AG20443 (cell line): Measurements from ENCODE around the gene GGA3.
A peak's percentile ranks its signal among the peaks of the same experiment; 100 is the strongest.
"Not testable (repeated sequence)": the region's sequence is repeated elsewhere in the genome, so short reads cannot be mapped to it uniquely, and the experiment has no call there.

Experiments used
- DNase-seq: peaks from one replicate; pipeline ENCODE4 v3.0.0; 2012; ENCODE audit warnings: low spot score, mixed read lengths

The GGA3 gene

DNA sequence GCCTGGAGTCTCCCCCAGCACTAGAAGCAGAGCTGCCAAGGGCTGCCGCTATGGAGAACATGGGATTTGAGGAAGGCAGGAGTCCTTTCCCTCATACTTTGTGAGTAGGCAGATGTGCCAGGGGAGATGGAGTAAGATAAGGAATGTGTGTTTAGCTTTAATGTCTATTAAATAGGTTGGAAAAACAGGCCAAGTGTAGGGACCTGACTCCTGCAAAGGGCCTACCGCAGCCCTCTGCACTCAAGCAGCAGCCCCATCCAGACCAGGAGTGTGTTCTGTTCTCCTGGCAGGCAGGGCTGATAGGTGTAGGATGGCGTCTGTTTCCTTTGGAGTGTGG is 11.4 kb upstream of the GGA3 start:
- no peak for DNase-seq

DNA sequence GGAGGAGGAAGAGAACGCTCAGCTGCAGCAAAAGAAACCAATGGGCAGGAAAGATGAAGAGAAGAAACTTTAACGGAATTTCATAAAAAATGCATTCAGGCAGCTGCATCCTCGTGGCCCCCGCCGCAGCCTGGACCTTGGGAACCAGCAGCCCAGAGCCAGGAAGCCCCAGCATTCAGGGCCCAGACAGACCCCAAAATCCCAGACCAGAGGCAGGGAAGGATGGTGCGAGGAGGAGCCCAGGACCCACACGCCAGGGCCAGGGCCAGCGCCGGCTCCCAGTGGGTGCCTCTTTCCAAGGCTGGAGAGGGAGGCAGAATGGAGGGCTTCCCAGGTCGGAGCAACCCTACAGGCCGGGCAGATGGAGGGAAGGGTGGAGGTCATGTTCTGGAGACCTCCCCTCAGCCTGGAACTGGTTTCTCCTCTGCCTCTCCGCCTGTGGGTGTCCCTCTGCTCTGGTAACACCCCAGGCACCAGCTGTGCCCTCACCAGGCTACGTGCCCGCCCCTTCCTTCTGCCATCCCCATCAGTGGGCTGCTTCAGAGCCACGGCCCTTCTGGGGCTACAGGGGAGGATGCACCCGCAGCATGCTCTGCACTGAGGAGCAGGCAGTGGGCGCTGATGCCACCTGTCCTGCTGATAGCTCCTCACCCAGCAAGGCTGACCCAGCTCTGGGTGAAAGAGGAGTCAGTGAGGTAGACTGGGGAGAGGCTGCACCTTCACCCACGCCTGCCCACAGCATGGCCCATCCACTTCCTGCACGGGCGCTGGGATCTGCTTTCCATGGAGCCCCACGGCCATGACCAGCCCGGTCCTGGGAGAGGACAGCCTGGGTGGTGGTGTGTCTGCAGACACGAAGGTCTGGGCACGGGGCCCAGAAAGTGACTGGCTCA is 10.8 kb upstream of the GGA3 start:
- DNase-seq: peak; percentile 78

DNA sequence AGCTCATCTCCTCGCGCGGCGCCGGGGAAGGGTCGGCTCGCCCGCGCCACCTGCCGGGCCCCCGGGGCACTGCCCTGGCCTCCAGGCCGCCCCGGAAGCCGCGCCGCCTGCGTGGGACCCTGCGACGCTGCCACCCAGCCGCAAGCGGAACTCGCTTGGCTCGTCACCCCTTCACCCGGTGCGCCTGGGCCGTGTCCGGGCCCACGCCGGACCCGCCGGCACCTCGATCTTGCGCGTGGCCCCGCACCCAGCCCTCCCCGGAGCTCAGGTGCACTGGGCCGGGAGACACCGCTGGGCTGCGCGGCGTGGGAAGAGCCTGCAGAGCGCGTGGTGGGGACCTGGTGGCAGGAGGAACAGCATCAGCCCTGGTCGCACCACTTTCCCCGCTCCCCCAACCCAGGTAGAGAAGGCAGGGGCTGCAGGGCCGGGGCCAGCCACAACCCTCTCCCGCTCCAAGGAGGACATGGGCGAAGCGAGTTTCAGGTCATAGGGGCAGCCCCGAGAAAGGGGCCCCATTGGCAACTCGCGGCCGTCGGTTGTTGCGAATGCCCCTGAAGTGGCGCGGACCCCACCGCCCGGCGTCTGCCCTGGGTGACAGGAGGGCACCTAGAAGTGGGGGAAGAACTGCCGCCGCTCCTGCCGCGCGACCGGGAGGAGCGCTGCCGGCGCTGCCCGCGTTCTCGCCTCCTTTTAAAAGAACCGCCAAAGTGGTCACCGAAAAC is 10.0 kb upstream of the GGA3 start:
- peak; percentile 96 for DNase-seq

DNA sequence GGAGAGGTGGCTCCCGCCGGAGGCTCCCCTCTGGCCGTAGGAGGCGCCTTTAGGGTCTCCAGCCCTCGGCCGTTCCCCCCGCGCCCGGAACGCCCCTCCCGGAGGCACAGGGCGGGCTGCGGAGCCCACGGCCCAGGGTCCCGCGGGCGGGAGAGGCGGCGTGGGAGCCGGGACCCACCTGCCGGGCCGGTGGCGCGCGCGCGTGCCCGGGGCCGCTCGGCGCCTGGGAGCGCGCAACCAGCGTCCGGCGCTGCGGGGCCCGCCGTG is 9.5 kb upstream of the GGA3 start, which contains the start of gene MIF4GD:
Gene MIF4GD (minus strand): TSS at position 266 of the 267 bp plus-strand sequence. CDS start 1,036 bp downstream, outside the sequence.
- DNase-seq: no peak

- DNase-seq: peak; percentile 75
Measured at GRCh38 chr17:75270218-75270965, 9.0 kb upstream of the GGA3 start.

DNA sequence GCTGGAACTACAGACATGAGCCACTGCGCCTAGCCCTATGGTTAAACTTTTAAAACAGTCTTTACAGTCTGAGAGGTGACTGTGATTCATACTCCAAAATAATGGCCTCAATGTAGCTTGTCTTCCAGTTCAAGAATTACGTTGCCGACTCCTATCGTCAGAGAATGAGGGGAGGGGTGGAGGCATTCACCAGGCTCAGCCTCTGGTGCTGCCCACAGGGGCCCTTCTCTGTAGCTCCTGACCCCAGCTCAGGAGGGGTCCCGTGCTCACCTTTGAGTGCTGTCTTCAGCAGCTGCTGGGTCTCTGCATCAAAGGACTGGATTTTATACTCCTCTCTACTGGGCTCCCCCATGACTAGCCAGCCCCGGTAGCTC is 8.4 kb upstream of the GGA3 start:
- DNase-seq: no peak

DNA sequence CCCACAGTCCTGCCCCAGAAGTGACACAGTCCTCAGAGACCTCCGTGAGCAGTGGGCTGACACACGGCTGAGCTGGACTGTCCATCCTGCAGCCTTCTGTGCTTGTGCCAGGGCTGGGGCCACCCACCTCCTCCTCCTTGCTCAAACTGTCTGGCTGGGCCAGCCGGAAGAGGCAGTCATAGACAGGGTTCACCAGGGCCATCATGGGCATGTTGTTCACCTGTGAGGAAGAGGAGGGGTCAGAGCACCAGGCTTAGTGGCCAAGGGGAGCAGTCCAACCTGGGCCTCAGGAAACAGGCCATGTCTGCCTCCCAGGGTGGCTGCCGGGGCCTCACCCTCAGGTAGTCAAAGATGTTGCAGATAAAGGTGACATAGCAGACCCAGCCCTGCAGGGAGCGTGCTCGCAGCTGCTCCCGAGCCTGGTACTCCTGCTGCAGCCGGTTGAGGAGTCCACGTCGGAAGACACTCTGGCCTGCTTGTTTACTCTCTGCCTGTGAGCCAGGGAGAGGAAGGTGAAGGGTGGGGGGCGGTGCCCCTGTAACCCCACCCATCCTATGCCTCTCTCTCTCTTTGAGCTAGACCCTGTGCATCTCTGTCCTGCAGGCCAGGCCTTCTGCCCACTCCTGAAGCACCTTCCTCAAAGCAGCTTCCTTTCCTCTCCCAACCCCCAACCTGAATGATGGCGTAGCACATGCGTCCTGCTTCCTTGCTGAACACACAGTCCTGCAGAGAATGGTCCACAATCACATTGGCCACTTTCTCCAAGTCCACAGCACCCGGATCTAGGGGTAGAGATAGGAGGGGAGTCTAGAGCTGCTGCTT is 6.2 kb upstream of the GGA3 start:
- no peak for DNase-seq

- DNase-seq: no peak
Measured at GRCh38 chr17:75267153-75267410, 5.7 kb upstream of the GGA3 start.

- no peak for DNase-seq
Measured at GRCh38 chr17:75266316-75267152, 5.1 kb upstream of the GGA3 start.

- no peak for DNase-seq
Measured at GRCh38 chr17:75265614-75266315, 4.4 kb upstream of the GGA3 start.

DNA sequence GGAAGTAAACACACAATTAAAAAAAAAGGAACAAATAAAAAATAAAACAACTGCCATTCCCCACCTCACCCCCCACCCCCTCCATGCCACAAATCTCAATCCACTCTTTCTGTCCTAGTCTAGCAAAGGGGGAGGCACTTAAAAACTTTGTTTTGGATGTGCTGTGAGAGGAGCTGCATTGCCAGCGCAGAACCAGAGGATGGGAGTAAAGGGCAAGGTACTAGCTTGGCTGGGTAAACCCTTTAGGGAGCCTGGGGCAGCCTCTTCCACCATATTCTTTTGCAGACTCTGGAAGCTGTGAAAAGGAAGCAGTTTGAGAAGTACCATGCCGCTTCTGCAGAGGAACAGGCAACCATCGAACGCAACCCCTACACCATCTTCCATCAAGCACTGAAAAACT is 1.6 kb upstream of the GGA3 start:
- DNase-seq: no peak

GRCh38 chr17:75262112-75262606 is 753 bp upstream of the GGA3 start:
- no peak for DNase-seq

DNA sequence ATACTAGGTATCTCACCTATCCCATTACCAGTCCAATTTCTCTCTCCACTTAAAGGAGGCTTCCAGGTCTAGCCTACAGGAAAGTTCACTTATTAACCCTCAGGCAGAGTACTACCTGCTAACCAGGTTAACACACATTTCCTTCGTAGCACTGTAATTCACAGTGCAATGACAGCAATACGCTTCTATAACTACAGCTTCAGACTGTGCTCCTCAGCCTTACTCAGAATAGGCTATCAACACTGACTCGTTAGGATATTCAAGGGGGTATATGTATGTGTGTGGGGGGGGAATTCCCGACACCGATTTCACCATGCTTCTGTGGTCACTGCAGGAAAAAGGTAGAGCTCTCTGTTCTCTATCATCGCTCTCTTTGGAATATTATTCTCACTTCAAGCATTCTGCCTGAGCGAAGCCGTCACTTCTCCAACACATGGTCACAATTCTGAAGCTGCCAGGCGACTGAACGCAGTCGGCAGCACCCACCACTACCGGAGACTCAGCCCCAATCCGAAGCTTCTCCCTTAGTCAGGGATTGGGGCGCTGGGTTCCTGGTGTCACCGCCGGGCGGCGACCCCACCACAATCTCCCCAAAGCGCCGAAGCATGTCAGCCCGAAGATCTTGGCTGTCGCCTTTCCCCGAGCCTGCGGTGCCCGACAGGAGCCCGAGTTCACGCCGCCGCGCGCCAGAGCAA is 618 bp downstream of the GGA3 start:
- DNase-seq: no peak

DNA sequence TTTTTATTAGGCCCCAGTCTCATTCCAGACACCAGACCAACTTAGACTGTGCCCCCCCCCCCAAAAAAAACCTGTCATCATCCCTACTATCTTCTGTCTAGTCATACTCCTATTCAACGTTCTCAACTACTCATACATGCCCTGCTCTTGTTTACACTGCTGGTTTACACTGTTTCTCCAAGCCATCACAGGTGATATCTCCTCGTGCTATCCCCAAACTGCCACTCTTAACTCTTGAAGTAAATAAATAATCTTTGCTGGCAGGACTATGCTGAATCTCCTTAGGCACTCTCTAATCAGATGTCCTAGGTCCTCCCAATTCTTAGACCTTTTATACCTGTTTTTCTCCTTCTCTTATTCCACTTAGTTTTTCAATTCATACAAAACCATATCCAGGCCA is 4.2 kb downstream of the GGA3 start:
- not testable (repeated sequence) for DNase-seq

DNA sequence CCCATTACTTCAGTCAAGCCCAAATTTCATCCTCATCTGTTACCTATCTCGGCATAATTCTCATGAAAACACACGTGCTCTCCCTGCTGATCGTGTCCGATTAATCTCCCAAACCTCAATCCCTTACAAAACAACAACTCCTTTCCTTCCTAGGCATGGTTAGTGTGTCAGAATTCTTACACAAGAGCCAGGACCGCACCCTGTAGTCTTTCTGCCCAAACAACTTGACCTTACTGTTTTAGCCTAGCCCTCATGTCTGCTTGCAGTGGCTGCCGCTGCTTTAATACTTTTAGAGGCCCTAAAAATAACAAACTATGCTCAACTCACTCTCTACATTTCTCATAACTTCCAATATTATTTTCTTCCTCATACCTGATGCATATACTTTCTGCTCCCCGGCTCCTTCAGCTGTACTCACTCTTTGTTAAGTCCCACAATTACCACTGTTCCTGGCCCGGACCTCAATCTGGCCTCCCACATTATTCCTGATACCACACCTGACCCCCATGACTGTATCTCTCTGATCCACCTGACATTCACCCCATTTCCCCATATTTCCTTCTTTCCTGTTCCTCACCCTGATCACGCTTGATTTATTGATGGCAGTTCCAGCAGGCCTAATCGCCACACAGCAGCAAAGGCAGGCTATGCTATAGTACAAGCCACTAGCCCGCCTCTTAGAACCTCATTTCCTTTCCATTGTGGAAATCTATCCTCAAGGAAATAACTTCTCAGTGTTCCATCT is 5.3 kb downstream of the GGA3 start:
- DNase-seq: not testable (repeated sequence)

GRCh38 chr17:75252039-75252816 is 9.2 kb downstream of the GGA3 start:
- DNase-seq: no peak

DNA sequence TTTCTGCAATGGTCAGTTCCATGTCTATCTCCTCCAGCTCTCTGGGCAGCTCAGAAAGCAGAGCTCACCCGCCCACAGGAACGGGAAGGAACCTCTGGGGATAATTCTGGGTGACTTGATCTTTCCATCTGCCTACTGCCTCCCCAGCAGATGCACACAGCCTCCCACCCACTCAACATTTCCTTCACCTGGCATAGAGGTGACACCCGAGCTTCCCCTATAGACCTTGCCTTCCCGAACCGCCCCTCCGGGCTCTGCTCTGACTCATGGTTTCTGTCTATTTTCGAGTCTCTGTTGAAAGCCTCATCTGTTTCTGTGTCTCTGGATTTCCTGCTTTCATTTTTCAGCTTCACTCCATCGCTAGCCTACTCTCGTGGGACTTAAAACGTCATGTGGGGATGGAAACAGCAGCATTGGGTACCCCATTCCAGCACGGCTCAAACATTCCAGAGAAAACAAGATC is 11.4 kb downstream of the GGA3 start:
- peak; percentile 69 for DNase-seq

DNA sequence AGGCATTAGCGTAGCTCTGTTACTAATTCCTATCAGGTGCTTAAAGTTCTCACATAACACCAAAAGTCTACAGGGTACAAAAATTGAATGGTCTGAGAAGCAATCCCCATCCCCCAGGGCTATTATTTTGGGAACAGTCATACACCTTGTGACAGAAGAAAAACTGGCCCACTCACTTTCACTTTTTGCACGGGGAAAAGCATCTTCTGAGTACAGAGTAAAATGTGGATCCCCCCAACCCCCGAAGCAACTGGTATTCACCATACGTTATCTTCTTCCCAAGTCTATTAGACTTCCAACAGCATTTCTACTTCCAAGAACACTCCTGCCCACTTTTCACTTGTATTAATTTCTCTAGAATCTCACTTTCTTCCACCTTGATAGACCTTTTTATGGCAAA is 11.8 kb downstream of the GGA3 start:
- no peak for DNase-seq
